Stimulated activated naive CD8-positive, alpha-beta T cell treated with anti-CD3 and anti-CD28 coated beads, Interleukin-15, Interleukin-2, amounts not matched to agents 100 ng/mL and 50 ng/mL, for 24 hours (primary cell): ENCODE results near the gene RASA2.

Source experiments
- H3K27ac Mint-ChIP-seq: one replicate; pipeline ENCODE4 v1.8.0; 2021; ENCODE audit warnings: mild to moderate bottlenecking, mixed read lengths
- H3K27me3 Mint-ChIP-seq: one replicate; pipeline ENCODE4 v1.8.0; 2021; ENCODE audit warnings: mixed read lengths
- H3K36me3 Mint-ChIP-seq: one replicate; pipeline ENCODE4 v1.8.0; 2021; ENCODE audit warnings: low read depth, mixed read lengths
- H3K4me1 Mint-ChIP-seq: one replicate; pipeline ENCODE4 v1.8.0; 2021; ENCODE audit warnings: low read depth, mixed read lengths
- H3K4me3 Mint-ChIP-seq: one replicate; pipeline ENCODE4 v1.8.0; 2021; ENCODE audit warnings: mild to moderate bottlenecking, mixed read lengths
- H3K9me3 Mint-ChIP-seq: one replicate; pipeline ENCODE4 v1.8.0; 2021; ENCODE audit warnings: mixed read lengths

RASA2 gene

GRCh38 chr3:141452045-141452444, 34.8 kb upstream of the RASA2 start:
- H3K36me3 Mint-ChIP-seq = no peaks in the 10 kb centered on the region
- no peak overlapping the region for H3K4me3 Mint-ChIP-seq
- no peak overlapping the region for H3K27ac Mint-ChIP-seq
- H3K9me3 Mint-ChIP-seq = no peaks in the 10 kb centered on the region
- H3K4me1 Mint-ChIP-seq = peaks cover 16% of the 10 kb centered on the region
- H3K27me3 Mint-ChIP-seq = no peaks in the 10 kb centered on the region

- Mint-ChIP-seq H3K4me3 (no peak overlapping the region), H3K36me3 (no peaks in the 10 kb centered on the region), H3K9me3 (no peaks in the 10 kb centered on the region), H3K27me3 (no peaks in the 10 kb centered on the region), H3K27ac (no peak overlapping the region), H3K4me1 (peaks cover 16% of the 10 kb centered on the region)
Measured at GRCh38 chr3:141452773-141453172, 34.1 kb upstream of the RASA2 start.

- Mint-ChIP-seq H3K4me1 (peaks cover 16% of the 10 kb centered on the region), H3K27ac (no peak overlapping the region)
Measured at GRCh38 chr3:141454054-141454453, 32.8 kb upstream of the RASA2 start.

GRCh38 chr3:141454906-141455602, 31.8 kb upstream of the RASA2 start:
- Mint-ChIP-seq H3K4me3 (no peak overlapping the region), H3K27ac (no peak overlapping the region)

More at GRCh38 chr3:141454054-141454453, 32.8 kb upstream of the RASA2 start:
- H3K36me3 Mint-ChIP-seq = no peaks in the 10 kb centered on the region
- no peak overlapping the region for H3K4me3 Mint-ChIP-seq
- H3K9me3 Mint-ChIP-seq = no peaks in the 10 kb centered on the region
- H3K27me3 Mint-ChIP-seq = no peaks in the 10 kb centered on the region

GRCh38 chr3:141455603-141456300, 31.1 kb upstream of the RASA2 start:
- Mint-ChIP-seq H3K27me3 (no peaks in the 10 kb centered on the region), H3K27ac (no peak overlapping the region)

More at GRCh38 chr3:141454906-141455602, 31.8 kb upstream of the RASA2 start:
- H3K36me3 Mint-ChIP-seq = no peaks in the 10 kb centered on the region
- H3K4me1 Mint-ChIP-seq = peaks cover 11% of the 10 kb centered on the region
- H3K27me3 Mint-ChIP-seq = no peaks in the 10 kb centered on the region
- no peaks in the 10 kb centered on the region for H3K9me3 Mint-ChIP-seq

GRCh38 chr3:141456301-141456625, 30.6 kb upstream of the RASA2 start:
- Mint-ChIP-seq H3K27ac (no peak overlapping the region), H3K4me3 (no peak overlapping the region), H3K27me3 (no peaks in the 10 kb centered on the region), H3K36me3 (no peaks in the 10 kb centered on the region), H3K4me1 (peaks cover 19% of the 10 kb centered on the region), H3K9me3 (no peaks in the 10 kb centered on the region)

More at GRCh38 chr3:141455603-141456300, 31.1 kb upstream of the RASA2 start:
- peaks cover 18% of the 10 kb centered on the region for H3K4me1 Mint-ChIP-seq
- H3K9me3 Mint-ChIP-seq = no peaks in the 10 kb centered on the region
- H3K4me3 Mint-ChIP-seq = no peak overlapping the region
- no peaks in the 10 kb centered on the region for H3K36me3 Mint-ChIP-seq

GRCh38 chr3:141457624-141458236, 29.1 kb upstream of the RASA2 start:
- no peaks in the 10 kb centered on the region for H3K9me3 Mint-ChIP-seq
- H3K4me1 Mint-ChIP-seq = peaks cover 19% of the 10 kb centered on the region
- H3K4me3 Mint-ChIP-seq = no peak overlapping the region
- H3K36me3 Mint-ChIP-seq = no peaks in the 10 kb centered on the region
- no peaks in the 10 kb centered on the region for H3K27me3 Mint-ChIP-seq
- H3K27ac Mint-ChIP-seq = no peak overlapping the region

- Mint-ChIP-seq H3K9me3 (peaks cover 3% of the 10 kb centered on the region), H3K4me3 (no peak overlapping the region), H3K27ac (no peak overlapping the region), H3K36me3 (peaks cover under 1% of the 10 kb centered on the region), H3K27me3 (no peaks in the 10 kb centered on the region), H3K4me1 (peaks cover 19% of the 10 kb centered on the region)
Measured at GRCh38 chr3:141459008-141459407, 27.8 kb upstream of the RASA2 start.

- H3K27me3 Mint-ChIP-seq = no peaks in the 10 kb centered on the region
- peaks cover 7% of the 10 kb centered on the region for H3K9me3 Mint-ChIP-seq
- no peak overlapping the region for H3K27ac Mint-ChIP-seq
- peaks cover 5% of the 10 kb centered on the region for H3K36me3 Mint-ChIP-seq
- no peak overlapping the region for H3K4me3 Mint-ChIP-seq
- peaks cover 10% of the 10 kb centered on the region for H3K4me1 Mint-ChIP-seq
Measured at GRCh38 chr3:141460097-141460704, 26.6 kb upstream of the RASA2 start.

- H3K4me3 Mint-ChIP-seq = no peak overlapping the region
- H3K4me1 Mint-ChIP-seq = peaks cover 10% of the 10 kb centered on the region
- H3K27me3 Mint-ChIP-seq = no peaks in the 10 kb centered on the region
- H3K9me3 Mint-ChIP-seq = peaks cover 7% of the 10 kb centered on the region
- no peak overlapping the region for H3K27ac Mint-ChIP-seq
- peaks cover 5% of the 10 kb centered on the region for H3K36me3 Mint-ChIP-seq
Measured at GRCh38 chr3:141462176-141462859, 24.5 kb upstream of the RASA2 start.

- Mint-ChIP-seq H3K27me3 (no peaks in the 10 kb centered on the region), H3K4me1 (peaks cover 6% of the 10 kb centered on the region), H3K9me3 (peaks cover 7% of the 10 kb centered on the region), H3K4me3 (no peak overlapping the region), H3K36me3 (peaks cover 5% of the 10 kb centered on the region), H3K27ac (no peak overlapping the region)
Measured at GRCh38 chr3:141465221-141465620, 21.6 kb upstream of the RASA2 start.

GRCh38 chr3:141466633-141467169, 20.1 kb upstream of the RASA2 start:
- H3K27ac Mint-ChIP-seq = no peak overlapping the region
- H3K27me3 Mint-ChIP-seq = no peaks in the 10 kb centered on the region
- peaks cover 7% of the 10 kb centered on the region for H3K9me3 Mint-ChIP-seq
- H3K36me3 Mint-ChIP-seq = peaks cover 5% of the 10 kb centered on the region
- no peak overlapping the region for H3K4me3 Mint-ChIP-seq
- no peaks in the 10 kb centered on the region for H3K4me1 Mint-ChIP-seq

- H3K27me3 Mint-ChIP-seq = no peaks in the 10 kb centered on the region
- no peaks in the 10 kb centered on the region for H3K9me3 Mint-ChIP-seq
- peaks cover 1% of the 10 kb centered on the region for H3K4me1 Mint-ChIP-seq
- H3K4me3 Mint-ChIP-seq = no peak overlapping the region
- no peak overlapping the region for H3K27ac Mint-ChIP-seq
- H3K36me3 Mint-ChIP-seq = no peaks in the 10 kb centered on the region
Measured at GRCh38 chr3:141469720-141470119, 17.1 kb upstream of the RASA2 start.

- peaks cover 15% of the 10 kb centered on the region for H3K4me1 Mint-ChIP-seq
- H3K27ac Mint-ChIP-seq = no peak overlapping the region
- no peaks in the 10 kb centered on the region for H3K36me3 Mint-ChIP-seq
- no peaks in the 10 kb centered on the region for H3K9me3 Mint-ChIP-seq
- no peak overlapping the region for H3K4me3 Mint-ChIP-seq
- H3K27me3 Mint-ChIP-seq = no peaks in the 10 kb centered on the region
Measured at GRCh38 chr3:141471160-141471559, 15.7 kb upstream of the RASA2 start.
